SK-N-SH (cell line): Measurements from ENCODE around the gene ERI3.

Experiments used
- ELF1 ChIP-seq: IDR thresholded peaks from 2 replicates; pipeline ENCODE4 v1.4.0; 2012
- EZH2phosphoT487 ChIP-seq: fragments of 200-600 bp; sonication (generic); IDR thresholded peaks from 2 replicates; pipeline ENCODE4 v1.6.1; 2017; ENCODE audit warnings: low read depth, mixed run types, mild to moderate bottlenecking, antibody characterized with exemption, moderate library complexity, borderline replicate concordance
- FOXJ3 ChIP-seq: sonication (generic); formaldehyde crosslinking; IDR thresholded peaks from 2 replicates; pipeline ENCODE4 v1.5.1; 2020; ENCODE audit warnings: mild to moderate bottlenecking, missing genetic modification reagents
- JUND ChIP-seq: IDR thresholded peaks from 2 replicates; pipeline ENCODE4 v1.4.0; 2012
- MXI1 ChIP-seq: IDR thresholded peaks from 2 replicates; pipeline ENCODE4 v1.6.1; 2012; ENCODE audit warnings: mild to moderate bottlenecking, low read depth, low read length, improper control_type of control experiment
- NRF1 ChIP-seq: IDR thresholded peaks from 2 replicates; pipeline ENCODE4 v1.6.1; 2012; ENCODE audit warnings: low read depth, mild to moderate bottlenecking, low read length
- POLR2AphosphoS5 ChIP-seq: IDR thresholded peaks from 2 replicates; pipeline ENCODE4 v1.6.1; 2012; ENCODE audit warnings: low read depth, low read length
- RCOR1 ChIP-seq: fragments of 150-350 bp; IDR thresholded peaks from 2 replicates; pipeline ENCODE4 v1.6.1; 2017; ENCODE audit warnings: antibody characterized with exemption, low read length
- TCF12 ChIP-seq: IDR thresholded peaks from 2 replicates; pipeline ENCODE4 v1.4.0; 2012
- YY1 ChIP-seq: IDR thresholded peaks from 2 replicates; pipeline ENCODE4 v1.4.0; 2012; ENCODE audit warnings: low read depth, mild to moderate bottlenecking
- ZBTB33 ChIP-seq: IDR thresholded peaks from 2 replicates; pipeline ENCODE4 v1.4.0; 2012; ENCODE audit warnings: low read depth, borderline replicate concordance
- TF ChIP-seq, protein P1 (sequence below): fragments of 200-600 bp; sonication (generic); IDR thresholded peaks from 2 replicates; pipeline ENCODE4 v1.6.1; 2017; ENCODE audit warnings: antibody characterized with exemption, mild to moderate bottlenecking, moderate library complexity

DNA sequence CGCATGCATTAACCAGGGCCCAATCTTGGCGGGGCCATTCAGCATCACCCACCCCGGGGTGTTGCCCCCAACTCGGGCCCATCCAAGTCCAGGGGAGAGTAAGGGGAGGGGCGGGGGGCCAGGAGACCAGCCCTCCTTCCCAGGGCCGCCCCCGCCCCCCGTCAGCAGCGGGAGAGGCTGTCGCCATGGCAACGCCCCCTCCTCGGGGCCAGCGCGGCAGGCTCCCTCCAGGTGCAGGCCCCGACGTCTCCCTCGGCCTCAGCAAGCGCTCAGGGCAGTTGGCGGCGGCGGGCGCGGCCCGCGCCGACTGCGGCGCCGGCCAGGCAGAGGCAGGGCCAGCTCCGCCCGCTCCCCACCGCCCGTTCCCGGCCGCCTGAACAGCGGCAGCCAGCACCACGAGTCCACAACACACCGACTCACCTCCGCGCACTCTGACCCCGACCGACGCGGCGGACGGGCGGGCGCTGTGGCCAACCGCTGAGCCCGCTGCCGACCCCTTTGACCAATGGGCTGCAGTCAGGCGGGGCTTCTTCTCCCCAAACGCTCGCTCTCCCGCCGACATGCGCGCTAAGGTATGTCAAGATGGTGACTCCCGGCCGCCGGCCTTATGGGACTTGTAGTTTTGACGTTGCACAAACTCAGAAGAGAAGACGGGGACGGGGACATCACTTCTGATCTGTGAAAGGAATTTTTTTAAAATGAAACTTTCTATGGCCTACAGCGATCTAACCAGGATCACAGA is at the start of gene ERI3:
- TF ChIP-seq POLR2AphosphoS5 (no peak), JUND (no peak), FOXJ3 (no peak), TCF12 (no peak), YY1 (peak; percentile 94), RCOR1 (no peak), ZBTB33 (no peak), ELF1 (no peak), NRF1 (peak; percentile 77), MXI1 (peak; percentile 83), EZH2phosphoT487 (no peak)
- TF ChIP-seq, protein P1, sequence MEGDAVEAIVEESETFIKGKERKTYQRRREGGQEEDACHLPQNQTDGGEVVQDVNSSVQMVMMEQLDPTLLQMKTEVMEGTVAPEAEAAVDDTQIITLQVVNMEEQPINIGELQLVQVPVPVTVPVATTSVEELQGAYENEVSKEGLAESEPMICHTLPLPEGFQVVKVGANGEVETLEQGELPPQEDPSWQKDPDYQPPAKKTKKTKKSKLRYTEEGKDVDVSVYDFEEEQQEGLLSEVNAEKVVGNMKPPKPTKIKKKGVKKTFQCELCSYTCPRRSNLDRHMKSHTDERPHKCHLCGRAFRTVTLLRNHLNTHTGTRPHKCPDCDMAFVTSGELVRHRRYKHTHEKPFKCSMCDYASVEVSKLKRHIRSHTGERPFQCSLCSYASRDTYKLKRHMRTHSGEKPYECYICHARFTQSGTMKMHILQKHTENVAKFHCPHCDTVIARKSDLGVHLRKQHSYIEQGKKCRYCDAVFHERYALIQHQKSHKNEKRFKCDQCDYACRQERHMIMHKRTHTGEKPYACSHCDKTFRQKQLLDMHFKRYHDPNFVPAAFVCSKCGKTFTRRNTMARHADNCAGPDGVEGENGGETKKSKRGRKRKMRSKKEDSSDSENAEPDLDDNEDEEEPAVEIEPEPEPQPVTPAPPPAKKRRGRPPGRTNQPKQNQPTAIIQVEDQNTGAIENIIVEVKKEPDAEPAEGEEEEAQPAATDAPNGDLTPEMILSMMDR, result no peak
